NCI-H524 treated with DMSO at 0.1 percent for 48 hours (cell line): ENCODE measurements around the gene SMAD6.

Experiments
- DNase-seq: peaks from one replicate; lab custom pipeline; 2025; lab: John Stamatoyannopoulos, UW

Gene SMAD6

DNA sequence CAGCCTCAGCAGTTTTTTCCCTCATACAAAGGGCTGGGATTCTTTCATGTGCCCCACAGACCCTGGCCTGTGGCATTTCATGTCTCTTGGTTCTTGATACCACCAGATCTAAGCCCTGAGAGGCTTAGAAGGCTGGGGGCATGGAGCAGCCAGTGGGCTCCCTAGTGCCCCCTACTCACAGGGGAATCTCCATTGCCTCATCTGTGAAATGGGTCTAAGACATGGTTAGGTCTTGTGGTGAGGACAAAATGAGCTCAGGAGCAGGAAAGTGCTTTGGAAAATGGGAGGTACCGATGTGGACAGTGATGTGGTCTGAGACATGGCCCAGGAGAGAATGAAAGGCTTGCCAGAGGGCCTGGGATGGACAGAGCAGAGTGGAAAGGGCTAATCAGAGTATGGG, 94.3 kb downstream of the SMAD6 start:
- no peak for DNase-seq

DNA sequence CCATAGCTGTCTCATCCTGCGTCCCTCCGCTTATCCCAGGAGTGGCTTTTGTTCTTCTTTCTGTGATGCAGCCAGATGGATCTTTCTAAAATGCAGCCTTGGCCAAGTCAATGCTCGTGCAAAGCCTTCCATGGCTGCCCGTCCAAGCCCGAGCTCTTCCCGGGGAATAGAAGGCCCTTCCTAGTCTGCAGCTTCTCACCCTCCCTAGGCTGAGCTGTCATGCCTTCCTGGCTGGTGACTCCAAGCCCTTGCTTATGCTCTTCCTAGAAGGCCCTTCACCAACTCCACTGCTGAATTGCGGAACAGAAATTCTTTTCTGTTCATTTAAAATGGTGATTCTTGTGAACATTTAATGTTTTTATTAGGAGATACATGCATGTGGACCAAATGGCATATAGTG, 95.9 kb downstream of the SMAD6 start:
- DNase-seq: no peak

DNA sequence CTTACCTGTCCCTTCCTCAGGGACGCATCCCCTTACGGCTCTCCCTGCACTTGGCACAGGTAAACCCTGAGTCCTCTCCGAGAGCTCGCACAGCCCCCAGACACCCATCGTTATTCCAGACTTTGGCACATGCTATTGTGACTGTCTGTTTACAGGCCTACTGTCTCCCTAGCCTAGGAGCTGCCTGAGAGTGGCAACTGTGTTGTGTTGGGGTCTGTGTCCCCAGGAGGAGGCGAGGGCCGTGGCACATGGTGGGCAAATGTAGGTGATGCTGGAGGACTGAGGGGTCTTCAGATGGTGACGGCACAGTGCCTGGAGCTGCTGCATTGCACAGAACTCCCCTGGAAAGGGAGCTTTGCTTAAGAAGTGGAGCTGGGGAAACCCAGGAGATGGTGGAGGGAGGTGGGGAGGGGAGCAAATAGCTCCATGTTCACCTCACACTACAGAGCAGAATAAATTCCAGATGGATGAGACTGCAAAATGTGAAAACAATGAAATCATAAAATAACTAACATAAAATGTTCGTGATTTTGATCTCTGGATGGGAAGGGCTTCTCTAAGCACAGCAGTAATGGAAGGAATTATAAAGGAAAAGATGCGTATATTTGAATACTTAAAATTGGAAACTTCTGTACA, 96.5 kb downstream of the SMAD6 start:
- no peak for DNase-seq

DNA sequence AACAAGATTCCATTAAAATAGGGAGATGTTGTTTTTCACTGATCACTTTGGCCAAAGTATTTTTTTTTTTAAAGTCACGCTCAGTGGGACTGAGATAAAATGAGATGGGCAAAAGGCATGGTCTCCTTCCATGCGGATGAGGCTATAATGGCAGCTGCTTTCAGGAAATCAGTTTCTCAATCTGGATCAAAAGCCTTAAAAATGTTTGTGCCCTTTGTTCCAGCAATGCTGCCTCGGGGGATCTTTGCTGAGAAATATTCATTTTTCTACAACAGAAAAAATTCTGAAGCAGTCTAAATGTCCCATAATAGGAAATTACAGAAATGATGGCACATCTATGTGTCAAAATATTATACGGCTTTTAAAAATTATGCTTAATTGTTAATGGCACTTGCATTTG, 97.2 kb downstream of the SMAD6 start:
- no peak for DNase-seq

DNA sequence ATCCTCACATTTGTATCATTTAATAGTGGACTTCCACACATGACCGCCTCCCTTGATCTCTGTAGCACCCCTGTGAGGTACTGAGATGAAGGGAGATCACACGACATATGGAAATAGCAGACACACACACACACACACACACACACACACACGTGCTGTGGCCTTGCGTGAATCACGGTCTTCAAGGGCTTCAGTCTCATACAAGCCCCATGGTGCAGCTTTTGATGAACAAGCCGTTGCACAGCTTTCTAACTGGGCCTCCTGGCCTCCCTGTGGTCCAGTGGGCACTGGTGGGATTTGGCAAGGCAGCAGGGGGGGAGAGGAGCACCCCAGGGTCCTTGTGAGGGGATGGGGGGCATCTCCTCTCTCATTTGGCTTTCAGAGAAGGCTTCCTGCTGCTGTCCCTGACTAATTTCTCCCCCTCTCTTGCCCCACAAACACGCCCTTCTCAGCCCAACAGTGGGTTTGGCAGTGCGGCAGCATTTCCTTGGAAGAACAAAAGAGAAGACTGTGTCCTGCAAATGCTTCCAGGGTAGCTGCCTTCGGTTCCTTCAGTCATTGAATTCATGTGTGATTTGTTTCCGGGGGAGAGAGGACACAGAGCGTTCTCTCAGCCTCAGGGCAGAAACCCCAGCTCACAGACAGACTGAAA, 98.7 kb downstream of the SMAD6 start:
- no peak for DNase-seq

DNA sequence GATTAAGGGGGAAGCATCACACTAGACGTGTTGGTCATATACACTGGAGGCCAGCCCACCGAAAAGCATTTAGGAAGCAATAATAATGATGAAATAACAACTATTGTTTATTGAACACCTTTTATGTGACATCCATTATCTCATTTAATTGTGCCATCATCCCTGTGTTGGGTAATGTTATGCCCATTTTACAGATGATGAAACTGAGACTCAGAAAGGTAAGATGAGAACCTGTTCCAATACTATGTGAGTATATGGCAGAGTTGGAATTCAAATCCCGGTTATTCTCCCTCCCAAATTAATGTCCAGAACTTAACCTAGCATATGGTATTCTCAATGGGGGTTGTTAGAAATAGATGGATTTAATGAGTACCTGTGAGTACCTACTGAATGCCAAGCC, 99.2 kb downstream of the SMAD6 start:
- DNase-seq: no peak

DNA sequence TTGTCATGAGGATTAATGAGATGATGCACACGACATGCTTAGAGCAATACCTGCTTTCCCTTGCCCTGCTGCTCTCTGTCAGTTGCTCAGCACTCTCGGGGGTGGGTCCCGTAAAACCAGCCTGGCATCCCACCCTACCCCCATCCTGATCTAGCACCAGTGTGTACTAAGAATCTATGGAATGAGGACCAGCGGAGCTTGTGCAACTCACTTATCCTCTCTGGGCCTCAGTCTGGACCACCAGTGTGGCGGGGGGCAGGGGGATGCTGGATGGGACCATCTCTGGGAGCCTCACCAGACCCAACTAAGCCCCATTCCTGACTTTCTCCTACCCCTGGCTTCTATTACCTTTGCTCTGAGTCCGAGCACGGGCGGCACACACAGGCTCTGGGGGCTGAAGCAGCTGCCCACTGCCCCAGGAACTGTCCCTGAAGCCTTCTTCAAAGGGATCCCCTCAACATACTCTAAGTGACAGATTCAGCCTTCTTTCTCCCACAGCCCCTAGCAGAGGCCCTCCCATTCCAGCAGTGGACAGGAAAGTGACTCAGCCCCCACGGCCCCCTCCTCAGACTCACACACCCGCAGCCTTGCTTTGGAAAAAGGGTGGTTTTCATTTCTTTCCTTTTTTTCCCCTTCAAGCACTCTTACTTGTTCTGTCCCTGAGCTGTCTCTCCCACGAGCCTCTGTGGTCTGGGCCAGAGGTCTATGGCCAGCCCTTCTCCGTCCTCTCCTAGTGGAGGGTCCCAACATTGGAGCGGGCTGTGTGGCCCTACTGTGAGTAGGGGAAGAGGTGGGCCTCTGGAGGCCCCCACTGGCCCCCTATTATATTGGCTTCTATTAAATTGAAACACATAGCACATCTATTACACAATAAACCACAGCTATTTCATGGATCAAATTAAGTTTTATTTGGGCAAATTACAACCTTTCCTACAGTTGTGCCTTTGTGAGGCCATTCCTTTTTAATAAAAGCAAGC, 100.3 kb downstream of the SMAD6 start:
- DNase-seq: no peak

DNA sequence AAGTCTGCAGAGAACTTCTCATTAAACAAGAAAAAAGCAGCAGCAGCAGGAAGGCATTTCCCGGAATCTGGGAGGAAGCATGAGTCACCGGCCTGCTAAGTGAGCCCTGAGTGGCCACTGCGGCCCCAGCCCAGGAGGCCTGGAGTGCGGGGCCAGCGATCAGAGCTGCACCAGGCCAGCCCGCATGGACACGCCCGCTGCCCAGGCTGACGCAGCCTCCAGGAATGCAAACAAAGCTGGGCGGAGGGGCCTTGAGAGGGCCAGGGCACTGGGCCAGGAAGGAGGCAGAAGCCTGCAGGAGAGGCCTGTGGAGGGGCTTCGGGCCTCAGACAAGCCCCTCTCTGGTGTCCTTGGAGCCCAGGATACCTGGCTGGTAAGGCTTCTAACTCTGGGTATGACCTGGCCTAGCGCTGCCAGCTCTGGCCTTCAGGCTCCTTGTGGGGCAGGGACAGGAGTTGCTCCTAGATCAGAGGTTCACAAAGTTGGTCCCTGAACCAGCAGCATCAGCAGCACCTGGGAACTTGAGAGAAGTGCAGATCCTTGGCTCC, 101.2 kb downstream of the SMAD6 start:
- DNase-seq: no peak

DNA sequence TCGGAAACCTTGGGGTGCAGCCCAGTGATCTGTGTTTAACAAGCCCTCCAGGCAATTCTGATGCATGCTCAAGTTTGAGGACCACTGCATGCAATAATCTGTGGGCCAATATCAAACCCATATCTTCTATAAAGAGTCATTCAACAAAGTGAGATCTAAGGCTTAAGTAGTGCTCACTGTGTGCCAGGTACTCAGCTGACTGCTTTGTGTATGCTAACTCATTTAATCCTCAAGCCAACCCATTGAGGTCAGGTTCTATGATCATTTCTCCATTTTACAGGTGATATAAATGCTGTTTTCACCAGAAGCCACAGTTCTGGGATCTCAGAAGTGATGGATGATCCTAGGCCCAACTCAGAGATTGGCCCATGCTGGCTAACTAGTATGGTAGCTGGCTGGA, 101.7 kb downstream of the SMAD6 start:
- DNase-seq: no peak

DNA sequence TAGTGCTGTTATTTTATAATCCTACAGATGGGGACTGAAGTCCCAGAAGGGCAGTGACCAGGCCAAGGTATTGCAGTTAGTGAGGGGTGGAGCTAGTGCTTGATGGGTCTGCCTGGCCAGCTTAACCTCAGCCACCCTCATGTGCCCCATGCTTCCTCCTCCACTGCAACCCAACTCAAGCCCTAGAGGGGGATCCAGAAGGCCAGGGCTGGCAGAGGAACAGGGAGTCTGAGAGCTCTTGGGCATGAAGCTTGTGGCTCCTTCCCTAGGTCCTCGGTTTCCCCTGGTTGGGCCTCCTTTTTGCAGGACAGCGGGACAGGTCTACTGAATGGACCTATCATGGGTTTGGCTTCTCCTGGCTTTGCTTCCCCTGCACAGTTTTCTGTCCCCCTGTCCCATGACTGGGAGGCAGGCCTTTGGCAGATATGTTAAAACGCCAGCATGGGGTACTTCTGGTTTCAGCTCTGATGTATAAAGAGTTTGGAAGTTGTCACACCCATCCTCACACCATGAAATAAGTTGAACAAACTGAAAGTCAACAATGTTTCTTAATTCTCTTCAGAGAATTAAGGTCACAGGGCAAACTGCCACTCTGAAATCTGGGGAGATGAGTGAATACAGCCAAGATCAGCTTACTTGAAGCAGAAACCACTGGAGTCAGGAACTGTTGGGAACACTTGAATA, 103.3 kb downstream of the SMAD6 start:
- DNase-seq: no peak

DNA sequence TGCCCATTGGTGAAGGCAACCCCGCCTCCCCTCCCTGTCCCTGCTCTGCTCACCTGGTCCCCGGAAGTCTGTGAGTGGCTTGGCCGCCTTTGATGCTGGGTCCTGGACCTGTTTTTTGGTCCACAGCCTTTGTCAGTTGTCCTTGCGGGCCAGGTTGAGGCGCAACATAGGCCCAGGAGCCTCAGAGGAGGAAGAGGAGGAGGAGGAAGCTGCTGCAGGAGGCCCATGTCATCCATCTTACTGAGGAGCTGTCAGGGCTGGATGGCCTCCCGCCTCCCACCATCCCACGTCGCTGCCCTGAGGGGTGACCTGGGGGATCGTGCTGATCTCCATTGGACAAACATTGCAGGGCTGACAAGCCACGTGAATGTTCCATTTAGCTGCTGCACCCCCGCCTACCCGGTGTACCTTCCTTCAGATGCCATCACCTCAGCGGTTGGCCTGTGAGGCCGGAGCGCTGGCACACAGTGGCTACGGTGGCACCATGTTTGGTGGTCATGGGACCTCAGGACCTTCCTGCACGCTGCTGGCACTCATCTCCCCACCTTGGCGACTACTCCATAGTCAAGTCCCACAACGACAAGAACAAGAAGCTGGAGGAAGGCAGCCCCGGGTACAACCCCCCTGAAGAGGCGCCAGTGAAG, 106.3 kb downstream of the SMAD6 start:
- no peak for DNase-seq

DNA sequence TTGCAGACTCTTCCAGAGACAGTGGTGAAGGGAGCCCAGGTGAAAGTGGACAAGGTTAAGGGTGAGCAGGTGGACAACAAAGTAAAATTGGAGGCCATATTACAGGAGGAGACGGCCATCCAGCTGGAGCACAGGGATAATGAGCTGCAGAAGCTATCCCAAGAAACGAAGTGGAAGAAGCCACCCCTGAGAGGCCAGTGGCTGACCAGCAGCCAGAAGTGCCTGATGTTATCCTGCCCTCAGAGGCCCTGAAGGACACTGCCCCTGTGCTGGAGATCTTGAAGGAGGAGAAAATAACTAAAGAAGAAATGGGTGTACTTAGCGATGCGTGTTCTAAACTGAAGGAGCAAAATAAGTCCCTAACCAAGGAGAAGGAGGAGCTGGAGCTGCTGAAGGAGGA, 107.6 kb downstream of the SMAD6 start:
- DNase-seq: no peak

DNA sequence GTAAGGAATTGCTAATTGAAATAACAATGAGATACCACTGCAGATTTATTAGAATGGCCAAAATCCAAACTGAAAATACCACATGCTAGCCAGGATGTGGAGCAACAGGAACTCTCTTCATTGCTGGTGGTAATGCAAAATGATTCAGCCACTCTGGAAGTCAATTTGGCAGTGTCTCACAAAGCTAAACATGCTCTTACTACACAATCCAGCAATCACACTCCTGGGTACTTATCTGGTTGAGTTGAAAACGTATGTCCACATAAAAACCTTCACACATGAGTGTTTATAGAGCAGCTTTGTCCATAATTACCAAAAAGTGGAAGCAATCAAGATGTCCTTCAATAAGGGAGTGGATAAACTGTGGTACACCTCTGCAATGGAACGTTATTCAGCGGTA, 113.3 kb downstream of the SMAD6 start:
- no peak for DNase-seq

DNA sequence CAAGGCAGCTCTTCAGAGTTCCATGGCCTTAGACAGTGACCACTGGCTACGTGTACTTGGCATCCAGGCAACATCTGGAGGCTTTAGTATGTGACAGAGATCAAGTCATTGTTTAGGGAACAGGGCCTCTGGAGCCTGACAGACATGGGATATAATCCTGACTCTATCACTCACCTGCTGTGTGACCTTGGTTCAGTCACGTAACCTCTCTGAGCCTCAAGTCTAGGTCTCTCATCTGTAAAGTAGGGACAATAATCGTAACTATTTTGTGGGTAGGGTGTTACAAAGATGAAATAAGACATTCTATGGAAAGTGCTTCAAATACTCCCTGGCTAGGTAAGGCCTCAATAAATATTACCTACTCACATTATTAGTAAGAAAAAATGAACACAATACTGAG, 114.2 kb downstream of the SMAD6 start:
- DNase-seq: no peak

DNA sequence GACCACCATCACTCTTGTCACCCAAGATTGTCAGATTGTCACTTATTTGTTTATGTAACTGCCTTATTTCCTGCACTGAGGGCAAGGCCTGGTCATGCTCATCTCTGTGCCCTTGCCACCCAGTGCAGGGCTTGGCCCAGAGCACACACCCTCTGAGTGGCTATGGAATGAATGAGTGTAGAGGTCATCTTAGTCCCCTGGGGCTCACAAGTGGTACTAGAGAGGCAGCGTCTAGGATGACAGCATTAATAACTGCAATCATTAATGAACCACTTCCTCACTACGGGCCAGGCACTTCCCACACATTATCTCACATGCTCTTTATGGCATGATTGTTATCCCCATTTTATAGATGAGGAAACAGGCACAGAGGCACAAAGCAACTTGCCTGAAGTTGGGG, 117.0 kb downstream of the SMAD6 start:
- DNase-seq: no peak

DNA sequence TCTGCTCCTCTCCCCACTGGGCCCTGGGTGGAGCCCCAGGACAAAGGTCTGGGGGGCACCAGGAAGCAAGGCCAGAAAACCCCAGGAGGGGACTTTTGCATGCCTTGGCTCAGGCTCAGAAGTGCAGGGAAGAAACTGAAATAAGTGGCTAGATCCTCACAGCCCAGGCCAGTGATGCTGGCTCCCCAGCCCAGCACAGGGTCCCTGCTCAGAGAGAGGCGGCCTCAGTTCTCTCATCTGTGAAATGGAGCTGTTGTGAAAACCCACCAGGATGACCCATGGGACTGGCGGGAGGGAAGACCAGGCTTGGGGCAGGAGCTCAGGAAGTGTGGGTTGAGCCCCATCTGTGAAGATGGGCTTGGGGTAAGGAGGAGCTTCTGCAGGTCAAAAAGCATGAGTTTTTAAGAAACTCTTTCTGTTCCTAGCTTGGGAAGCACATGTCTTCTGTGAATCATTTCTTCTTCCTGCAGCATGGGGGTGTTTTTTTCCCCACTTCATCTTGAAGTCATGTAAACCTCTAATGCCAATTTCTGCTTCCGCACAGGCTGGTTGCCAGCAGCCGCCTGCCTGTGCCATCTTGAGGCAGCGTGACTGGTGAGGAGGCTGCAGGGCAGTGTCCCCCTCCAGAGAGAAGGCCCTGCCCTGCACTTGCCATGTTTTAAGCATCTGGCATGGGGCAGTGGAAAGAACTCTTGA, 118.6 kb downstream of the SMAD6 start:
- DNase-seq: no peak

DNA sequence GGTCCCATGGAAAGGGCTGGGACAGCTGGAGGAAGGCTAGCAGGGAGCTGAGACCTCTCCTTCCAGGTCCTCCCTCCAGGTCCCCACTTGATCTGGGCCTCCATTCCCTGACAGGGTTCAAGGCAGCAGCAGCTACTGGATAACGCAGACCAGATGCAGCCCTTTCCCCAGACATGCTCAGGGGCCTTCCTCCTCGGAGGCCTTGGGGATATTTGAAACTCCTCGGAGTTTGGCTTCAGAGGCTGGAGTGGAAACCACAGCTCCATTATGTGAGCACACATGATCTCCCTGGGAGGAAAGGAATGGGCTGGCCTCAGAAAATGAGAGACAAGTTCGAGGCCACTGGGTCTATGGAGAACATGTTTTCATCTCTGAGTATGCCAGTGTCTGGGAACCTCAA, 119.3 kb downstream of the SMAD6 start:
- DNase-seq: no peak

DNA sequence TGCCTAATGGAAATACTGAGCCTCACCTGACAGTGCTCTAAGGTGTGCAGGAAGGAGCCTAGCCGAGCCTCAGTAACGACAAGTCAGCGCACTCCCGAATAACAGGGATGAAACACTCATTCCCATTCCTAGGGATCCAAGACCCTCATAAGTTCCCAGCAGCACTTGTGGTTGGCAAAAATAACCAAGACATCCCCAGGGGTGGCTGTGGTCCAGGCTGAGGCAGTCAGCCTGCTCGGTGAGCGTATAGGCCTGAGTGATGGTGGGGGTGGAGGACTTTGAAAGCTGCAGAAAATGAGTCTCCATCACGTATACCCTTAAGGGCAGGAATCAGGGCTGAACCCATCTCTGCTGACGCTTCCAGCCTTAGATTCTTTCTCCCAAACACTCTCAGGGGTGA, 120.1 kb downstream of the SMAD6 start:
- DNase-seq: no peak

DNA sequence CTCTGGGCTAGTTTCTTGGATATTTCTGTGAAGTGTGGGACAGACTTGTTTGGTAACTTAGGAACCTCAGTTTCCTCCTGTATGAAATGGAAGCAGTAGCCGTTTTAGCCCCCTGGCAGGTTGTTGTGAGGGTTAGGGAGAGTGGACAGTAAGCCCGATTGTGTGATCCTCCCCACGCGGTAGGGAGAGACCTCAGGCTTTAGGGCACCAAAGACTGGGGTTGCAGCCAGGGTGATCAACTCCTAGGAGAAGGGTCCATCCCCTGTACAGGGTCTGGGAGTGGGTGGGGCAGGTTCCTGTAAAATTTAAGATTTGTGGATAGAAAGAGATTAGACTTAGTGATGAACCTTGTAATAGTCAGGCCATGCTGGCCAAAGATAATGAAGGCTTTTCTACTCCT, 120.5 kb downstream of the SMAD6 start:
- no peak for DNase-seq

DNA sequence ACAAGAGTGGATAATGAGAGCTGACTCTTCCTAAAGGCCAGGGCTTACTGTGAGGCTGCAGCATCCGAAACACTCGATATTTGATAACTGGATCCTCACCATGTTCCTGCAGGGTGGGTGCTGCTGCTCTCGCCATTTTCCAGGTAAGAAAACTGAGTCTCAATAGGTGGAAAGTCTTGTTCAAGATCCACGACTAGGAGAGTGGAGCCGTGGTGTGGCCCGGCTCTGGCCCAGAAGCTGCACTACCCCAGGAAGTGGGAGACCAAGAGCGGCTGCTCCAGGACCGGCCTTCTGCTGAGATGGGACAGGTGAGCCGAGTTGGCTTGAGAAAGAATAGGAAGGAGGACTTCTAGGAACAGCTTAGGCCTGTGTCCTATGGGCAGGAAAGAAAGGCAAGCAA, 121.6 kb downstream of the SMAD6 start:
- DNase-seq: no peak

DNA sequence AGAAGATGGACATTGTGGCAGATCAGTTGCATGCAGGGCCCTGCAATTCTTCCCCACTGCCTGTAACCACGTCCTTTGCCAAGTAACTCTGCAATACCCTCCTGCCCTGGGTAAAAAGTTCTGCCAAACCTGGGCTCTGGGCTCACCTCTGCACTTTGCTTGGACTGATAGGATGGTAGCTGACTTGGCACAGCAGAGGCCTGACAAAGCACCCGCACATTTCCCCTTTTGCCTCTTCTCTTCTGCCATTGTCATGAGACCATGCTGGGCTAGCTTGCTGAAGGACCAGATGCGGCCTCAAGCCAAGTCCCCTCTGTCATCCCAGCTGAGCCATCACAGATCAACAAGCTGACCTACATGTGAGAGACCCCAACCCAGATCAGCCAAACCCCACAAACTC, 122.4 kb downstream of the SMAD6 start:
- DNase-seq: no peak
